NCI-H2196 (cell line): ENCODE results near the gene COMMD3.

Experiments
- DNase-seq: peaks from one replicate; lab custom pipeline; 2025; ENCODE audit not compliant: unreplicated experiment; lab: John Stamatoyannopoulos, UW

Gene COMMD3

DNA sequence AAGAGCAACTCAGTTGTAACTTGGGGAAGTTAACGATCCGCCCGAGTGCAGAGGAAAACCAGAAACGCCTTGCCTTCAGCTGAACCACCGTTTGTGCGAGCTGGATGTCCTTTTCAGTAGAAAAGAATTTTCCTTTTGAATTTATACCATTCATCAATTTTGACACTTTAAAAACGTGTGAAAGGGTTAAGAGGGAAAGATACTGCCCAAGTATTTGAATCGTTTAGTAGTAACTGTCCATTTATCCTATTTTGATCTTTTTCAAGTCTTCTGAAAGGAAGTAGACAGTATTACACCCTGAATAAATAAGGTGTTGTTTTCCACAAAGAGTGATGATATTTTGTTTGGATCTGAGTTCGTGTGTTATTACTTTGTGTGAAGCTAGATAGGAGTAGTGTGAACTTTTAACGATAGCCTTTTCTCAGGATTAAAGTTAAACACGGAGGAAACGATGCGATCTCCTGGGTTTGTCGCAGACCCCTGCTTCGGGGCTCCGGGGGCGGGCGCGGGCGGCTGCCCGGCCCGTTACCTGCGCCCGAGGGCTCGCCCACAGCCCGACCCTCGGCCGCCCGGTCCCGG, 3.9 kb downstream of the COMMD3 start:
- no peak for DNase-seq

DNA sequence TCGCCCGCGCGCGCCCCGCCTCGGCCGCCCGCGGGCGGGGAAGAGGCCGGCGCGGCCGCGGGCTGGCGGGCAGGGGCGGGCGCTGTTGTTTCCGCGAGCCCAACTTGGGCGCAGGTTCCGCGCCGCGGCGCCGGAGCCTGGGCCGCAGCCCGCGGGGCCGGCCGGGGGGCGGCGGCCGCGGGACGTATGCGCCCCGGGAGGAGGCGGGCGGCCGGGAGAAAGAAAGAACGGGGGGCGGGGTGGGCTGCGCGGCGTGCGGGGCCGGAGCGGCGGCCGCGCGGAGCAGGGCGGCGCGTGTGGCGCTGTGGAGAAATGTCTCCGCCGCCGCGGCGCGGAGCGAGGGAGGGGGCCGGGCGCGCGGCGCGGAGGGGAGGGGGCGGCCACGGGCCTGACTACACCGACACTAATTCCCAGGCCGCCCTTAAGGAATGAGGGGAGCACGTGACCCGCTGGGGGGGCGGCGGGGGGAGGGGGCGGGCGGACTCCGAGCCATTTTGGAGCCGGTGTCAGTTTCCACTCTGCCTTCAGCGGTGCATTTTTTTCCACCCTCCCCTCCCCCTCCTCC, 4.5 kb downstream of the COMMD3 start, which contains the start of gene BMI1:
BMI1 (plus strand) TSS at position 509 of the 565 bp plus-strand sequence. CDS start 5,351 bp downstream, outside the sequence.
- peak; percentile 53 for DNase-seq

DNA sequence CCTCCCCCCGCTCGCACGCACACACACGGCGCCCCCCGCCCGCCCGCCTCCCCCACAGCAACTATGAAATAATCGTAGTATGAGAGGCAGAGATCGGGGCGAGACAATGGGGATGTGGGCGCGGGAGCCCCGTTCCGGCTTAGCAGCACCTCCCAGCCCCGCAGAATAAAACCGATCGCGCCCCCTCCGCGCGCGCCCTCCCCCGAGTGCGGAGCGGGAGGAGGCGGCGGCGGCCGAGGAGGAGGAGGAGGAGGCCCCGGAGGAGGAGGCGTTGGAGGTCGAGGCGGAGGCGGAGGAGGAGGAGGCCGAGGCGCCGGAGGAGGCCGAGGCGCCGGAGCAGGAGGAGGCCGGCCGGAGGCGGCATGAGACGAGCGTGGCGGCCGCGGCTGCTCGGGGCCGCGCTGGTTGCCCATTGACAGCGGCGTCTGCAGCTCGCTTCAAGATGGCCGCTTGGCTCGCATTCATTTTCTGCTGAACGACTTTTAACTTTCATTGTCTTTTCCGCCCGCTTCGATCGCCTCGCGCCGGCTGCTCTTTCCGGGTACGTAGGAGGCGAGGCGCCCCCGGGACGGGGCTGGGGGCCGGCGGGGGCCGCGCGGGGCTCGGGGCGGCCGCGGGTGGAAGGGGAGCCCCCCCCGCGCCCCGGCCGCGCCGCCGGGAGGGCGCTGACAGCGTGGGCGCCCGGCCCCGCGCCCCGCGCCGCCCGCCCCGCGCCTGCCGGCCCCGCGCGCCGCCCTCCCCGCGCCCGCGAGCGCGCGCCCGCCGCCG, 5.2 kb downstream of the COMMD3 start:
- peak; percentile 28 for DNase-seq

DNA sequence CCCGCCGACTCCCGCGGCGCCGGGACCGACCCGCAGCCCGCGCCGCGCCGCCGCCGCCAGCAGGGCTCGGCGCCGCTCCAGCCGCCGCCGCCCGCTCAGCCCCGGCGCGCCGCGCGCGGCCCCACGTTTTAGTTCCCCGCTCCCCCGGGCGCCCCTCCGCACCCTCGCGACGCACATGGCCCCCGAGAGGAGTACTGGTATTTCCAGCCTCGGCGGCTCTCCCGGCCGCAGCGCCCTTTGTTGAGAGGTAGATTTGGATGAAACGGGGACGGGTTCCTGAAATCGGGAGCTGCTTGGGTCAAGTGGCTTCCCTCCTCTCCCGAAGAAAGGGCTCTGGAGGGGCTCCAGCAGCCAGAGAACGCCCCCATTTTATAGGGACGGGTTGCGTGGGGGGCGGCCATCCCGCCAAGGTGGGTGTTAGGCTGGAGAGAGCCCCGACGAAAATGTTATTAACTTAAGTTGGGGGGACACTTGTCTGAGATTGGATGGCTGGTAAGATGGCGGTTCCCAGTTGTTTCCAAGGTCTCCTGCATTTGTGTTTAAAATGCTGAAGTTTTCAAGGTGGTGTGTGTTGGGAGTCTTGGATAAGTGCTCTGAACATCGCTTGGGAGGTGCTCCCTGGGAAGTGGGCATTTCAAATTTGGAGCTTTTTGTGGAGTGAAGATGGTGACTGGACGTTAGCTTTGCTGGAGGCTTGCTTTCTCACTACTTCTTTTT, 5.9 kb downstream of the COMMD3 start:
- DNase-seq, result no peak

DNA sequence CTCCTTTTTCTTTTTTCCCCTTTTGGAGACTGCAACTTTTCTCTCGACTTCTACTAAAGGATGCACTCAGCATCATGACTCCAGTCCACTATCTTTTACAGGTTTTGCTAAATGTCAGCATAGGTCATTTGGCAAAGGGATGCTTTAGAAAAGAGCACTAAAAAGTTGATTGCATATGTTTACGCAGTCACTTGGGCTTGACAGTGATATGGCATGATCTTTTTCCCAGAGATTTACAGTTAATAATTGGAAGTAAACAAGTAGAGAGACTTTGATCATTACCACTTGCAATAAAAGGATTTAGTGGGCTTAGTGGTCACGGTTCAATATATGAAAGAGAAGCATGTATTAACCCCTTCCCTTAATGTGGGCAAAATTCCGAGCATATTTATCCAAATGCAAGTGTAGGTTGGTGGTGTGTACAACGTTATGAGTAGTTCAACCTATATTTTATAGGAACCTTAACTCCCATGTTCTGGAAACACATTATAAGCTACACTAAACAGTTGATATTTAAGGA, 6.5 kb downstream of the COMMD3 start:
- no peak for DNase-seq

DNA sequence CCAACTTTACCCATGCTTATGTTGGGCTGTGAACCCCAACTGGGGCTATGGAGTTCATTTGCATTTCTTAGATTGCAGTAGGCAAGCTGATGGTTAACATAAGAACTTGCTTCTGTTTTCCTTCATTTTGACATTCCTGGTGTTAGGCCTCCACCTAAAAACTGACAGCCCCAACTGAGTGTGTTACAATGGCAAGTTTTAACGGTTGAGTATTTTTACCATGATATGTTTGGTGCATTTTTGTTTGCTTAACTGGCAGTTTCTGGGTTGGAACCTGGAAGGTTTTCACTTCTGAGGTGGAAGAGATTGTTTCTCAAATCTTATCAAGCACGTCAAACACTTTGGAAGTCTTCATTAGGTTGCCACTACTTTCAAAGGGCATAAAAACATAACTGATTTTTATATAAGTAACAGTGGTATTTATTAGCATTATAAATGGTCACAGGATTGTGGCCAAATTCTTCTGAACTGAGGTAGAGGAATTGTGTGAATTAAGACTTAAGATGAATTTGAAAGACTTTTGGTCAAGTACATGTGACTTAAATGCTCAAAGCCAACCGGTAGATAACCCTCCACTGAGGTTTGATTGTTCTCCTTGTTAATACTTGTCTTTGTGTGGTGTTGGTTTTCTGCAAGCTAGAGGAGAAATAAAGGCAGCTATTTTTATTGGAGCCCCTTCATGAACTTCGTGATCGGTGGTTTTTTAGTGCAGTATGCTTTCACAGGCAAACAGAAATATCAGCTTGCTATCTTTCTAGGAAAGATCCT, 7.5 kb downstream of the COMMD3 start:
- no peak for DNase-seq

DNA sequence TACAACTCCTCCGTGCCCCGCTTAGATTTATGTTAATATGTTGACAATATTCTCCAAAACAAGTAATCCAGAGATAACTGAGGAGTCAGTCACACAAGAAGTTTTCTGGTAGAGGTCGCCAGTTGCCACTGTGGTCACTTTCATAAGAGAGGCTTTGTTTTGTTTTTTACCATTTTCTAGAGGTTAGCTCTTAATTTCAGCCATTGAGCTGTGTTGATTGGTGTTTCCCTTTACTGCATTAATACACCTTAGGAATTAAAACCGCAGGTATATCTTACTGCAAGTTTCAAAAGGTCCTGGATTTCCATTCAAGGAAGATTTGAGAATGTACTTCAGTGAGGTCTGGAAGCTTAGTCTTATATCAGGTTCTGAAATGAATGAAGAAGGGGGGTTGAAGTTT, 8.2 kb downstream of the COMMD3 start:
- DNase-seq, result no peak

DNA sequence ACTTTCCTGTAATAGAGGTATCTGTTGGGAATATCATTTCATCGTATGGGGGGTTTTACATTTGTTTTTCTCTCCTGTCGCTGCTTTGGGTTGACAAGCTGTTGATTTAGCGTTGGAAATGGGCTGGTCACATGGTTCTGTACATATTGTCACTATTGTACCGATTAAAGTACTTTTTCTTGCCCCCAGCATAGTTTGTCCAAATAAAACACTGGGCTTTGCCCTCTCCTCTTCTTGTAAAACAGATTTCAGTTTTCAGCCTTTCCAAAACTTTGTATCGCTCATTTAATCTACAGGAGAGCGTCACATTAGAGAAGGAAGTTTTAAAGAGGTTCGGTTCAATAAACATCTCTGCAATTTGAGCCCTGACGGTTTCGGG, 8.7 kb downstream of the COMMD3 start:
- DNase-seq, result no peak

DNA sequence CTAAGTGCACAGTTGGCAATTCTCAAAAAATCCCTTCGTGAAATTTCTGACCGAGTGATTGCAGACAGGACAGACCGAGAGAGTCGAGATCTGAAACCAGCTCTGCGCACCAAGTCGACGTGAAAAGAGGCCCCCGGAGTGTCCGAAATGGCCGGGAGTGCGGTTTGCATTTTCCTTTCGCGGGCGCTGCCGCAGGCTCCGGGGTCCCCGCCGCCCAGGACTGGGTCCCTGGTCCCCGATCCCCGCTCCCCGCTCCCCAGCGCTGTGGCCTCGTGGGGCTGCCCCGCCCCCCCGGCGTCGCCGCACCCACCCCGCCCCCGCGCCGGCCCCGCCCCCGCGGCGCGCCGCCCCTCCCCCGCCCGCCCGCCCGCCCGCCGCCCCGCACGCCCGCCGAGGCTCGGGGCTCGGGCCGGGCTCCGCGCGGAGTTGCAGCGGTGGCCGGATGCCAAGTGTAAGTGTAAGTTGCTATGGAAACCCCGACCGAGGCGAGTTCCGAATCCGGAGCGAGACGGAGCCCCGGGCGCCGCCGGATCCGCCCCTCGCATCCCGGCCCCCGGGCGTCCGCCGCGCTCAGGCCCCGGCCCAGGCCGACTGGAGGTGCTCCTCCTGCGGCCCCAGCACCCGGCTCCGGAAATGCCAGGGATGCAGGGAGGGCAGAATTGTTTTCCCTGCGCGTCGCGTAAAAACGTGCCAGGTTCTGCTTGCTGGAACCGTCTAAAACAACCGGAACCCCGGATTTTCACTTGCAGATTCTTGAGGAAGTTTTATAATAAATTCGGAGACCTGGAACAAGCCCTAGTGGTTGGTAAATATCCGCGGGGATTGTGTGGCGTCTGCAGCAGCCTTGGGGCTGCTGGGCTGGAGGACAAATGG, 9.3 kb downstream of the COMMD3 start:
- DNase-seq, result peak; percentile 71

DNA sequence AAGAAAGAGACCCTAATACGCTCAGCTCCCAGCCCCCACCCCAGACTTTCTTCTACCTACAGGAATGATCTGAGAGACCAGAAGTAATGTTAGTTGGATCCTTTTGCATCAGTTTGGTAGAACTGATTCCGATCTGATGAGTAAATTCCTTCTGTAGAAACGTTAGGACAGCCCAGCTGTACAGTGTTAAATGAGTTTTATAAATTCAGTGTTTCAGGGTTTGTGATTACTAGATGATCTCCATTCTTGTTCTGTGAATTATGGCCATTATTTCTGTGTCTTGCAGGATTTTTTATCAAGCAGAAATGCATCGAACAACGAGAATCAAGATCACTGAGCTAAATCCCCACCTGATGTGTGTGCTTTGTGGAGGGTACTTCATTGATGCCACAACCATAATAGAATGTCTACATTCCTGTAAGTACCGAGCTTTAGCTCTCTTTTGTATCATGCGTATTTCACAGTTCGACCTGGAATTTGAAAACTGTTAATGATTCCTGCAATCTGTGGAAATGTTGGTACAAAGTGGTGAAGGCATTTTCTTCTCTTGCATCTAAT, 10.0 kb downstream of the COMMD3 start:
- no peak for DNase-seq

DNA sequence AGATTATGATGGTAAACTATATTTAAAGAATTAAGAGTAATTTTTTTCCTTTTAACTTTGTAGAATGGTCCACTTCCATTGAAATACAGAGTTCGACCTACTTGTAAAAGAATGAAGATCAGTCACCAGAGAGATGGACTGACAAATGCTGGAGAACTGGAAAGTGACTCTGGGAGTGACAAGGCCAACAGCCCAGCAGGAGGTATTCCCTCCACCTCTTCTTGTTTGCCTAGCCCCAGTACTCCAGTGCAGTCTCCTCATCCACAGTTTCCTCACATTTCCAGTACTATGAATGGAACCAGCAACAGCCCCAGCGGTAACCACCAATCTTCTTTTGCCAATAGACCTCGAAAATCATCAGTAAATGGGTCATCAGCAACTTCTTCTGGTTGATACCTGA, 13.0 kb downstream of the COMMD3 start:
- no peak for DNase-seq

DNA sequence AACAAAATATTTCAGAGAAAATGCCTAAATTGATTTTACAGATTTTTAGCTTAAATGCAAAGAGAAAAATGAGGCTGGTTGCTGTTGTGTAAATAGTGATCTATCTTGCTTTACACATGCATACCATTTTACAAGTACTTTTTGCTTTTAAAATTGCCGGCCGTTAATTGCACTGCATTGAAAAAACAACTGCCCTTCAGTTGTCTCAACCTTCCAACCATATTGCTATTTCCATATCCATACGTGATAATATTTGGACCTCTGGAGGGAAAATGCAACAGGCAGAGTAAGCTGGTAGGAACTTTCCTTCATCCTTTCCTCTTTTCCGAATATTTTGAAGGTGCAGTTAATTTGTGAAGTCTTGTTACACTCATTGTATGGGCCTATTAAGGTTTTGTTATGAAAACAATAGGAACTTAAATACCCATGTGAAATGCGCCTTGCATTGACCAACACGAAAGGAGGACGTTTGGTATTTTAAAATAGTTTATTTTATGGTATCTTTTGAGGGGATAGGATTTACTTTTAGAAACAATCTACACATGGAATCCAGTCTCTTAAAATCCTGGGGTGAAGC, 16.0 kb downstream of the COMMD3 start:
- DNase-seq, result no peak

DNA sequence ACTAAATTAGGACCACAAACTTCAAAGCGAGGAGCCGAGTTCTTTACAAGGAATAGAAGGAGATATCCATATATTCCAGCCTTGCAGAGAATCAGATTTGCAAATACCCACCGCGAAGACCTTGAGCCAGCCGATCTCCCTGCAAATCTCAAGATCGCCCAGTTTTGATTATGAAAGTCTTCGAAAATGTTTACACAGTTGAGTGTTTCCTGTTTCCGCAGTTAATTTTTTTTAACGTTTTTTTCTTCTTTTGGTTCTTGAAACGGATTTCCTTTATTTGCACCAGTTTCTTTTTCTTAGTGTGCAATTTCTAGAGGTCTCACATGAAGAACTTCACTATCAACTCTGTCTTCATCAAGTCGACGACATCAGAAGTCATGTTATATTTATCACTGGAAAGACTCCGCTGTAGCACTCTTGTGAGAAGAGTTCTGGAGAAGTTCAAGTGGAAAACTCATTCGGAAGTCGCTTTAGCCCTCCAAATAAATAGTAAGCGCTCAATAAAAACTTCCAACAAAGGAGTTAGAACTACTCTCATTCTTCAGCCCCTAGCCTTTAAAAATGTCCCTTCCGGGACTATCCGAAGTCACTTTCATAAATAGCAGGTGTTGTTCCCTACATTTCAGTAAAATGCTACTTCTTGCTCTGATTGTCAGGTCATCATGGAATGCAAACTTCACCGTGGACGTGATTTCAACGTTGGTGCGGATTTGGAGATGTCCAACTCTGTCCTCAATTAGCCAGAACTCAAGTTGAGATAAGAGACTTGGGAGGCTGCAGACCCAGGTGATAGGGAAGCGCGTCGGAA, 17.2 kb downstream of the COMMD3 start:
- no peak for DNase-seq

DNA sequence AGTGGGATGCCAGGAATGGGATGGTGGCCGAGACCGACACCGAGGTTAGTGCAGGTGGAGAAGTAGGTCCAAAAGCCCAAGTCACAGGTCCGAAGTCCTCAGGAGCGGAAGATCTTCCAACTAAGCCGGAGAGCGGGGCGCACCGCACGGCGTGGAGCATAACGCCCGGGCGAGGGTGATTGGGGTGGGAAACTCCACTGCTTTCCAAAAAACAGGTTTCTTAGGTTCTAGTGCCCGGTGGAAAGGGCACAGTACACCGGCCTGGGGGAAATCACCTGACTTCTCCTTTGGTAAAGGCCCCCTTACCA, 17.7 kb downstream of the COMMD3 start:
- no peak for DNase-seq

DNA sequence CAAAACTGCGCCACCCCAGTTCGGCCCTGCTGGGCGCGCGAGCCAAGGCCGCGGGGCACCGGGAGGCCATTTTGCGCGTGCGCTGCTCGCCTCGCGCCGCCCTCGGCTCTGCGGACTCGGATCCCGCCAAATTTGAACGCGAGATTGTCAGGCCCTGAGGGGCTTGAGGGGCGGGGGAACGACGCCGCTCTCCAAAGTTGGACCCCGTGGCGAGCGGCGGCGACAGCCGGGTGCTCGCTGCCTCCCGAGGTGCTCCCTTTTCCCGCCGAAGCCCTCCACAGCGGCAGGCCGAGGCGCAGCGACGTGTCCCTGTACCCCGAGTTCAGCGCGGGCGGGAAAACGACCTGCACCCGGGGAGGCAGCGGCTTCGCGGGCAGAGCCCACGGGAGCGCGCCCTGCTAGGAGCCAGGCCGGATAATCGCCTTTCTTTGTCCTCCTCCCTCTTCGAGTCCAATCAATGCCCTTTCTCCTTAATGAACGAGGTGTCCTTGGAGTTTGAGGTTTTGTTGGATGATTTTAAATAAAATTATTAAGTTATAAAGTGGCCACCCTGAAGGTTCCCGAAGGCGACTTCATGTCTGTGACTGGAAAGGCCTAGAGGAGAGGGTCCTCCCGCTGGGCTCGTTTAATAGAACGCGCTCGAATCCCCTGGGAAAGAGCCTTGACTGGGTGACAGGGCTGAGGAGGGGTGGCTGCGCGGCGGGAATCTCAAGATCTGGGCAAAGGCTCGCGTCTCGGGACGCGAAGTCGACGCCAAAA, 18.4 kb downstream of the COMMD3 start:
- DNase-seq, result no peak

DNA sequence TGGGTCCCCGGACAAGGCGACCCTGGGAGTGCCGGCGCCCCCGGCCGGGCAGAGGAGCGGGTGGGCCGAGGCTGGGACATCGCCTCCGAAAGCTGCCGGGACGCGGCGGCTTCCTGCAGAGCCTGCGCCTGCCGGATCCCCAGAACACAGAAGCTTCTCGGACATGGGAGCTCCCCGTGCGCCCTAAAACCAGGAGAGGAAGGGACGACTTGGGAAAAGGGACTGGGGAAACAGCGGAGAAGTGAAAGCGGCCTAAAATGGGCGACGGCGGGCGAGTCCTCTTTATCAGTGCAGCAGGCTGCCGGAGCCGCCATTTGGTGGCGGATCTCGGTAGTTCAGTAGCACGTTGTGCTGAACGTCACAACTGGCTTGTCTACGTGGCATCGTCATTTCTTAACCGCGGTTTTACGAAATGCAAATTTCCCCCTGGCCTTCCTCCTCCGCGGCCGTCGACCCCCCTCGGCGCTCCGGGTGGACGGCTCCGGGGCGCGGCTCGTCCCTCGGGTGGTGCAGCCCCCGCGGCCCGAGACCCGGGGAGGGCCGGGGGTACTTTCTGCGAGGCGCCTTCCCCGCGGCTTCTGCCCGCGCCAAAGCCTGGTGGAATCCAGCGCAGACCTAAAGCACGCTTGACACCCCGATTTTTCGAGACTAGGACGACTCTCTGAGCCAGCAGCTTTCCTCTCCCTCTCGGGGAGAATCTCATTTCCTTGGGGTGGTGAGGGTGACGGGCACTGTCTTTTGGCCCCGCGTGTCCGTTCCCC, 19.2 kb downstream of the COMMD3 start:
- DNase-seq, result no peak
